Measurements from ENCODE around the gene SPECC1. TPM values are rescaled to one million over a fixed set of nuclear protein-coding genes. Genes with fewer than 3 reads are reported as not detected.

SPECC1 gene
- total RNA-seq, 1 experiment from 2014 or later = 43.5 TPM

GRCh38 chr17:20264996-20265395, 255.8 kb downstream of the SPECC1 start (continued):
- TF ChIP-seq CTCF (IDR thresholded peaks at IDR 0.05 in 2 of 3, conservative IDR thresholded peaks at IDR 0.05 in 1 of 3; ENCODE audit: borderline replicate concordance in 1 of 3, insufficient read depth in 1 of 3, low read depth in 2 of 3, low read length in 2 of 3) (no peak), ELF1 (IDR thresholded peaks at IDR 0.05; ENCODE audit: borderline replicate concordance, low read depth) (no peak)

GRCh38 chr17:20266806-20267458, 257.8 kb downstream of the SPECC1 start:
- RAD21 ChIA-PET (ENCODE audit: low non-redundant PET in 1 of 2, low total read pairs in 2 of 2, uncharacterized antibody in 2 of 2, unreplicated experiment in 2 of 2) = no interaction called here
- H3K9ac ChIP-seq (ENCODE audit: low read length) = no peak overlapping the region
- no peak overlapping the region for H3K4me3 ChIP-seq (replicated peaks in 1 of 2; ENCODE audit: low read depth in 1 of 2, low read length in 2 of 2)
- no peaks in the 10 kb centered on the region for H3K79me2 ChIP-seq (ENCODE audit: insufficient read depth, low read length)
- H3K27me3 ChIP-seq (ENCODE audit: insufficient read depth, low read length) = no peaks in the 10 kb centered on the region
- H2AFZ ChIP-seq (ENCODE audit: low read depth, low read length, poor library complexity, severe bottlenecking) = no peak overlapping the region
- no TSS peak for BruUV-seq (replicated peaks)
- TF ChIP-seq JUND (IDR thresholded peaks at IDR 0.05) = no peak
- no peak for TF ChIP-seq SRF (IDR thresholded peaks at IDR 0.05; ENCODE audit: low read depth)
- TF ChIP-seq FOSL1 (IDR thresholded peaks at IDR 0.05; ENCODE audit: low read depth) = no peak
- no peak for TF ChIP-seq ELF1 (IDR thresholded peaks at IDR 0.05; ENCODE audit: borderline replicate concordance, low read depth)
- TF ChIP-seq ATF3 (IDR thresholded peaks at IDR 0.05) = no peak
- TF ChIP-seq RAD21 (IDR thresholded peaks at IDR 0.05; ENCODE audit: low read depth) = no peak
- TF ChIP-seq REST (IDR thresholded peaks at IDR 0.05; ENCODE audit: low read depth) = no peak
- no peak for TF ChIP-seq CTCF (IDR thresholded peaks at IDR 0.05 in 2 of 3, conservative IDR thresholded peaks at IDR 0.05 in 1 of 3; ENCODE audit: borderline replicate concordance in 1 of 3, insufficient read depth in 1 of 3, low read depth in 2 of 3, low read length in 2 of 3)
- no peak for TF ChIP-seq MAX (IDR thresholded peaks at IDR 0.05)
- no peak for TF ChIP-seq EGR1 (IDR thresholded peaks at IDR 0.05; ENCODE audit: low read depth)
- TF ChIP-seq EZH2 (IDR thresholded peaks at IDR 0.05) = no peak
- no peak for TF ChIP-seq EZH2phosphoT487 (IDR thresholded peaks at IDR 0.05; ENCODE audit: borderline replicate concordance)
- no peak for TF ChIP-seq SP1 (IDR thresholded peaks at IDR 0.05; ENCODE audit: low read depth)
- TF ChIP-seq ZNF274 (IDR thresholded peaks at IDR 0.05; ENCODE audit: low read depth, low read length) = no peak
- TF ChIP-seq ZFX (IDR thresholded peaks at IDR 0.05) = no peak
- no peak for TF ChIP-seq SIN3A (IDR thresholded peaks at IDR 0.05; ENCODE audit: low read depth)
- no peak for TF ChIP-seq CBX3 (IDR thresholded peaks at IDR 0.05; ENCODE audit: low read depth)
- no peak for TF ChIP-seq YY1 (IDR thresholded peaks at IDR 0.05; ENCODE audit: extremely low read depth, insufficient replicate concordance, low read depth, low read length)
- H3K9me3 ChIP-seq (ENCODE audit: control insufficient read depth in 1 of 2, insufficient read depth in 1 of 2, low read depth in 1 of 2, low read length in 2 of 2) = no peaks in the 10 kb centered on the region
- no peaks in the 10 kb centered on the region for H3K9me2 ChIP-seq (ENCODE audit: insufficient read depth)
- ATAC-seq (no peak), DNase-seq (ENCODE audit: low read depth, low spot score) (no peak)
- H4K20me1 ChIP-seq (ENCODE audit: insufficient read depth) = no peaks in the 10 kb centered on the region
- peak overlapping the region; percentile 23; the same call in 1 of the 2 replicates for H3K4me2 ChIP-seq (ENCODE audit: low read length)
- POLR2A ChIA-PET = no interaction called here
- intact Hi-C loops (cut with micrococcal nuclease) = no loop called here
- no peaks in the 10 kb centered on the region for H3K36me3 ChIP-seq (ENCODE audit: control insufficient read depth in 1 of 2, insufficient read depth in 2 of 2, low read length in 2 of 2)
- H3K27ac ChIP-seq (ENCODE audit: low read depth, low read length) = no peak overlapping the region
- CTCF ChIA-PET = no interaction called here
- H3K4me1 ChIP-seq (ENCODE audit: control insufficient read depth in 1 of 2, insufficient read depth in 2 of 2, low read length in 2 of 2) = peaks cover 7 to 9% of the 10 kb centered on the region in 2 experiments; a peak in 2 of 4 replicates

Data from HCT116 (cell line).